GM18499 (cell line): ENCODE data around the gene UNC119B.

Experiments
- ATAC-seq: cut with Tn5 transposase; IDR thresholded peaks from one replicate; pipeline ENCODE4 v1.9.1; 2021; ENCODE audit warnings: moderate number of reproducible peaks; ENCODE audit not compliant: insufficient read depth, unreplicated experiment

Gene UNC119B

DNA sequence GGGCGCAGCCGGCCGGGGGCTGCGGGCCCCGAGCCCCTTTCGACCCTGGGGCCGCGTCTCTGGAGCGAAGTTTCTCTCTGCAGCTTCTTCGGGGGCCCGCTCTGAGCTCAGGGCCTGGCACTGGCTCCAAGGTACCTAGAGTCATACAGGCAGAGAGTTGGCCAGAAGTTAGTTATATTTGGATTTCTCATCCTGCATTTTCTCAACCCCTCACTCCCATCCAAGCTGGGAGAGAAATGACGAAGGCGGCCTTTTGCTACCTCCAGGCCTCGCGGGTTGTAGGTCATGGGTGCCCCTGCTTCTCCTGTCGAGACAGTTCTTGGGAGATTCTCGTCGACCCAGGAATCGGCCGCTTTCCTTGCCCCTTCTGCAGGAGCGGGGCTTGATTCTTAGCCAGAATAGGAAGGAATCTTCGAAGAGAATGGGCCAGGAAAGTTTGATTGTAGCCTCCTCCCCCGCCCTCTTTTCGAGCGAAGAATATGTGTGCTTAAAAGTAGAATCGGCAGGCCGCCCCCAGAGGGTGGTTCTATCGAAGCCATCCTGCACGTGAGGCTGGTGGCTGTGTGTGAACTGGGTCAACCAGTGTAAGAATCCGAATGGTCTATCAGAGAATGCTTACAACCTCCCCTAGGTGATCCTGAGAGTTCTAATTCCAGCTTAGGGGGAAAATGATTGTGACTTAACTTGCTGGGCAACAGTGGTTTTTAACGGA is 22.5 kb upstream of the UNC119B start:
- no peak for ATAC-seq

DNA sequence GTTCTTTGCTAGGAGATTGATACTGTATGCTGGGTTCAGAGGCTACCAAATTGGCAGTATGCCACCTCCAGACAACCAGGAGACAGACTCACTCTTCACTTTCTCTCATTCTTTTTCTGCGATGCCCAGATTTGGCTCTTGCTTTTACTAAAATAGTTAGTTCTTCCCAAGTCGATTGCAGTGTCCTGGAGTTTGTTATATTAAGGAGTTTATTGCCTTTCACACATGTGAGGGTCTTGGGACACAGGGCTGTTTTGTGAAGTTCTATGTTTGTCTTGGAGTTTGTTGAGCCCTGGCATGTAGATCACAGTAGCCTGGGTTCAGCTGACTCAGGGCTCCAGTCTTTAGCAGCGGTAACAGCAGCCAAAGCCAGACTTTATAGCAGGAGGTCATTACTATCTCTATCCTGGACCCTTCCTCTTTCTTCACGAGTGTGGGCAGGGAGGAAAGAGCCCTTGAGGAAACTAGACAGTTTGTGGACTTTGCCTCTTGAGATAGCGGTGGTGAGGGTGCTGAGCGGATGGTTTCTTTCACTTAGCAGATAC is 21.7 kb upstream of the UNC119B start:
- no peak for ATAC-seq

- no peak for ATAC-seq
Observed at GRCh38 chr12:120689397-120690082, 20.7 kb upstream of the UNC119B start.

- ATAC-seq, result no peak
Observed at GRCh38 chr12:120690083-120690450, 20.2 kb upstream of the UNC119B start.

- no peak for ATAC-seq
Observed at GRCh38 chr12:120690978-120691377, 19.3 kb upstream of the UNC119B start.

DNA sequence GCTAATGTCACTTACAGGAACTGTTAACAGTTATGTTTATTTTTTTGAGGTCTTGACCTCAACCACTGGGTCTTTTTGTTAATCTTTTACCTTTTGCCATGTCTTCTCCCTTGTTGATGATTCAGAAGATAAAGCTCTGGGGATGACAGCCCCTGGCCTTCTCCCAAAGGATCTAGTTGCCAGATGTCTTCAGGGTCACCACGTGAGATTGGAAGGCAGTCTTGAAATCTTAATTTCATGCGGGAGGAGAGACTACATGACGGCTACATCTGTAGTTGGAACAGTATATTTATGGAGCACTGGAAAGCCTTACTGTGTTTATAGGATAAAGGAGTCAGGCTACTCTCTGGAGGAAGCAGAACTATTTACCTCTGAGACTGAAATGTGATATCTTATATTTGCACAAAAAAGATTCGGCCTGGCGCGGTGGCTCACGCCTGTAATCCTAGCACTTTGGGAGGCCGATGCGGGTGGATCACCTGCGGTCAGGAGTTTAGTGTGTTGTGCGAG is 17.7 kb upstream of the UNC119B start:
- ATAC-seq, result no peak

DNA sequence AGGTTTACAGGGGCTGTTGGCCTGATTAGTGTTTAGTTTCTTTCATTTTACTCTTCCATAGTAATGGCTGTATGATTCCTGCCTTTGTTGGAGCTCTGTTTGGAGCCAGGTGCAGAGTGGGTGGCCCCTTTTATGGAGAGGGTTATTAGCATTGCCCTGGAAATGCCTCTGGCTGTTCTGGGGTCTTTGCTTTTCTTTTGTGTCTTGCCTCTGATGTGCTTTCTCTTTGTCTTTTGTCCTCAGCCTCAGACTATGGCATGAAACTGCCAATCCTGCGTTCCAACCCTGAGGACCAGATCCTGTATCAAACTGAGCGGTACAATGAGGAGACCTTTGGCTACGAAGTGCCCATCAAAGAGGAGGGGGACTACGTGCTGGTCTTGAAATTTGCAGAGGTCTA is 16.4 kb upstream of the UNC119B start:
- ATAC-seq, result no peak

DNA sequence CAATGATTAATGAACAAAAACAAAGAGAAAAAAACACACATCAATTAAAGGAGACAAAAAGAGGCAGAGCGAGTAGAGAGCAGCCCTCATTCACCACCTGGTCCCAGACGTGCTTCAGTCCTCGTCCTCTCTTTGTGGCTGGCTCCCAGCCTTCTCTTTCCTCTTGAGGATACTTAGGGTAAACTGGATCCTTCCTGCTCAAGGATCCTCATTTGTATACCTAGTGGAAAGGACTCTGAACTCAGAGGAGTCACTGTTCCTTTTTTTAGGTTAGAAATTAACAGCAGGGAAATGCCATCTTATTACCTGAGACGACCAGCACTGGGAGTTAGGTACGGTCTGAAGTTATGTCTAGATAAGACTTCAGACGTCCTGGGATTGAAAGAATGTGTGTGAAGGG is 13.6 kb upstream of the UNC119B start:
- ATAC-seq, result no peak

DNA sequence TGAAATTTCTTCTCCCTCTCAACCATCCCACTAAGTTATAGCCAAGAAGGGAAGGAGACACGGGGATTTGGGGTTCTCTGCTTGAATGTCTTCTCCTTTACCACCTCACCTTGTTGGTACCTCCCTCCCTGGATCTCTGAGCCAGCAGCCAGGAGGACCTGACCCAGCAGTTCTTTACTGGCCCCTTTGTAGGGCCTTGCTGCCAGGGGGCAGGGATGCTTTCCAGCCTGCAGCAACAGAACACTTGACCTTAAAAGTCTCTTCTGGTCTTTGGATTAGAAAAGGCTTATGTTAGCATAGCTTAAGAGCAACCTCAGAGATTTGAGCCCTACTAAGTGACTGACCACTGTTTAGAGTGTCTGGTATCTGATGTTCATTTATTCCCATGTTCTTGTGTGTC is 12.9 kb upstream of the UNC119B start:
- no peak for ATAC-seq

DNA sequence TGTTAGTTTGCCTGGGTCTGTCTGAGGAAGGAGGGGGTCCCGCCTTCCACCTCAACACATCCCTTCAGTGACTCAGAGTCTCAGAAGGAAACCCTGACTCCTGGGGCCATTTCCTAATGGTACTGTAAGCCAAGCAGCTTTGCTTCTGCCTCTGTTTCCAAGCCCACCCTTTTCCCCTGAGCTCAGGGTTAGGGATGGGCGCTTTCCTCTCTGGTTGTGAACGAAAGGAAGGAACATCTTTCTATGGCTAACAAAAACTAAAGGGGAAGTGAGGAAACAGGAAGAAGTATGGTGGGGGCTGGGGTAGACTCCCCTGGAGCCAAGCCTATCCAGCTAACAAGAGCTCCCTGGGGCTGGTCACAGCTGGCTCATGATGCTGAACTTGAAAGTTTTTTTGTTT is 11.6 kb upstream of the UNC119B start:
- no peak for ATAC-seq

DNA sequence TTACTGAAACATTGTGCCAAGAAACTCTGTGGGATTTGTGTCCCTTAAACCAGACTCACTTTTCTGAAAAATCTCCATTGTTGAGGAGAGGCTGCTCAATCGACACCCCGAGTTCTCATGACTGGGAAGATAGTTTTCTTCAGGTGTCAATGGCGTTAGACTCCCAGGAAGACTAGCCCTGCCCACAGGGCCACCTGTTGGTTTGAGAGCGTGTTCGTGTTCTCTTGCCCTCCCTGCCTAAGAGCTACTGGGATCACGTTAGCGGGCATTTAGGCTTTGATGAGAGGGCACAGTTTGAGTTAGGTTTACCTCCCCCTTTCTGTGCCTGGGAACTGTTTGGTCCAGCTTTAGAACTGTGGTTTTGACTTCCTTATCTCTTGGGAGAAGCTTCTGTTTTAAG is 10.7 kb upstream of the UNC119B start:
- no peak for ATAC-seq

GRCh38 chr12:120700886-120701285 is 9.4 kb upstream of the UNC119B start:
- no peak for ATAC-seq

- ATAC-seq, result no peak
Observed at GRCh38 chr12:120702637-120703036, 7.6 kb upstream of the UNC119B start.

DNA sequence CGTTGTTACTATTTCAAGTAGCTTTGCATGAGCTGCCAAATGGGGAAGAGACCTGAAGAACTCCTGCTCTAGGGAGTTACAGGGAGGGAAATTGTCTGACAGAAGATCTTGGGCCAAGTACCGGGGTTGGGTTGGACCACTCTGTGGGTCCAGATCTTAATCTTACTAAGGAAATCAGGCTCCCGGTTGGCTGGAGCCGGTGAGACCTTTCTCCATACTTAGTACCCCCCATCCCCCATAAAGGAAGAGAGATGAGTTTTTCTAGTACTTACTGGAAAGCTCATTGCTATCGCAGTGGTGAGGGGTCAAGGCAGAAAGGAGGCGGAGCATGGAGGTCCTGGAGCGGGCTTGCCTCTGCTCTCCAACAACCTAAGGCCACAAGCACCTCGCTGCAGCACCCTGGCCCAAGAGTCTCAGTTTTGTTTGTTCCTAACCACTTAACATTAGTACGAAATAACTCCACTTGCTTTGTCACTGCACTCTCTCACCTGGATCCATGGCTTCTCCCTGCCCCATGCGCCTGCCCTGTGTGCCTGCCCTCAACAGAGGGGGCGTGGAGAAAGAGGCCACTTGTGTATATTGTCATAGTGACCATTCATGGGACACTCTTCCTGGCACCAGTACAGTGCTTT is 6.8 kb upstream of the UNC119B start:
- no peak for ATAC-seq

GRCh38 chr12:120705618-120706017 is 4.6 kb upstream of the UNC119B start:
- ATAC-seq, result no peak

GRCh38 chr12:120706029-120706428 is 4.2 kb upstream of the UNC119B start:
- ATAC-seq, result no peak

GRCh38 chr12:120708651-120709050 is 1.6 kb upstream of the UNC119B start:
- no peak for ATAC-seq

GRCh38 chr12:120710805-120711296 is 593 bp downstream of the UNC119B start:
- no peak for ATAC-seq

GRCh38 chr12:120711411-120711810 is 1.2 kb downstream of the UNC119B start:
- no peak for ATAC-seq

GRCh38 chr12:120712610-120713009 is 2.4 kb downstream of the UNC119B start:
- ATAC-seq, result no peak

DNA sequence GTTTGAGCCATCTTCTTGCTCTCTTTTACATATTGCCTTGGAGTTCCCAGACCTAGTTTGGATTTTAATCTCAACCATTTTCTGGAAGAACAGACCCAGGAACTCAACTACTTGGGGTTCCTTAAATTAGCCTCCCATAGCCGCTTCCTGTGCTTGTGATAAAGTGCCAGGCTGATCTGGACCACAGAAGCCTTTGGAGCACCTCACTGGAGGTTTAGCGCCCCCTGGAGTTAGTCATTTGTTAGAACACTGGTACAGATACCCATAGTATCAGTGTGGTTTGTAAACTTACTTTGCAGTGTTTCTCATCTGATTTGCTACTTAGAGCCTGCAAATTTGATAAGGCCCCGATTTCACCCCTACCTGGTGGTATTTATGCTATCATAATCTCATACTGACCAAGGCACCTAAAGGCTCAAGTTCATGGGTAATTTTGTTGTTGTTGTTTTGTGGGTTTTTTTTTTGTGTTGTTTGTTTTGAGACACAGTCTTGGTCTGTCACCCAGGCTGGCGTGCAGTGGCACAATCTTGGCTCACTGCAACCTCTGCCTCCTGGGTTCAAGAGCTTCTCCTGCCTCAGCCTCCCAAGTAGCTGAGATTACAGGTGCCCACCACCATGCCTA is 3.7 kb downstream of the UNC119B start:
- no peak for ATAC-seq
